Activated T-helper 1 cell treated with Interleukin-2 at 50 U/mL for 16 hours (primary cell): ENCODE measurements around the gene CXCR4.

Experiments
- DNase-seq: peaks from one replicate; pipeline ENCODE4 v3.0.0-alpha.2; 2020; ENCODE audit warnings: low read depth

Gene CXCR4

GRCh38 chr2:136117909-136118818 is at the start of gene CXCR4:
Gene CXCR4 (minus strand): TSS chr2:136118149. CDS start chr2:136118060, 89 bp downstream.
- peak; percentile 93 for DNase-seq

GRCh38 chr2:136164280-136164776 is 46.4 kb upstream of the CXCR4 start:
- DNase-seq = no peak

GRCh38 chr2:136162438-136162837 is 44.5 kb upstream of the CXCR4 start:
- no peak for DNase-seq

- no peak for DNase-seq
Observed at GRCh38 chr2:136156411-136156810, 38.5 kb upstream of the CXCR4 start.

- no peak for DNase-seq
Observed at GRCh38 chr2:136154384-136154783, 36.4 kb upstream of the CXCR4 start.

GRCh38 chr2:136151021-136151971 is 33.3 kb upstream of the CXCR4 start:
- DNase-seq = no peak

GRCh38 chr2:136149011-136149410 is 31.1 kb upstream of the CXCR4 start:
- DNase-seq = no peak

GRCh38 chr2:136146564-136146963 is 28.6 kb upstream of the CXCR4 start:
- no peak for DNase-seq

GRCh38 chr2:136143603-136144451 is 25.9 kb upstream of the CXCR4 start:
- no peak for DNase-seq

GRCh38 chr2:136141510-136142149 is 23.7 kb upstream of the CXCR4 start:
- DNase-seq = no peak

GRCh38 chr2:136139631-136140030 is 21.7 kb upstream of the CXCR4 start:
- DNase-seq = no peak

- no peak for DNase-seq
Observed at GRCh38 chr2:136137982-136138381, 20.0 kb upstream of the CXCR4 start.

GRCh38 chr2:136136931-136137330 is 19.0 kb upstream of the CXCR4 start:
- DNase-seq = no peak

- DNase-seq = peak; percentile 65
Observed at GRCh38 chr2:136135921-136136906, 18.3 kb upstream of the CXCR4 start.

GRCh38 chr2:136135462-136135861 is 17.5 kb upstream of the CXCR4 start:
- DNase-seq = no peak

GRCh38 chr2:136134126-136134525 is 16.2 kb upstream of the CXCR4 start:
- DNase-seq = peak; percentile 42

GRCh38 chr2:136133586-136133985 is 15.6 kb upstream of the CXCR4 start:
- no peak for DNase-seq

GRCh38 chr2:136133176-136133575 is 15.2 kb upstream of the CXCR4 start:
- DNase-seq = no peak

GRCh38 chr2:136132825-136133155 is 14.8 kb upstream of the CXCR4 start:
- DNase-seq = no peak
